Measurements from ENCODE around the gene ZBED1.
"Not testable (repeated sequence)": the region's sequence is repeated elsewhere in the genome, so short reads cannot be mapped to it uniquely, and the experiment has no call there.

ZBED1 gene

DNA sequence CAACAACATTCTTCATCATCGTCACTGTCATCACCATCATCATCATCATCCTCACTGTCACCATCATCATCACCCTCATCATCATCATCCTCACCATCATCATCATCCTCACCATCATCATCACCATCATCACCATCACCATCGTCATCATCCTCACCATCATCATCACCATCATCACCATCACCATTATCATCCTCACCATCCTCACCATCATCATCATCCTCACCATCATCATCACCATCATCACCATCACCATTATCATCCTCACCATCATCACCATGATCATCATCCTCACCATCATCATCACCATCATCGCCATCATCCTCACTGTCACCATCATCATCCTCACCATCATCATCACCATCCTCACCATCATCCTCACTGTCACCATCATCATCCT, 18.9 kb upstream of the ZBED1 start:
- not testable (repeated sequence) for DNase-seq (ENCODE audit: low read depth)

DNA sequence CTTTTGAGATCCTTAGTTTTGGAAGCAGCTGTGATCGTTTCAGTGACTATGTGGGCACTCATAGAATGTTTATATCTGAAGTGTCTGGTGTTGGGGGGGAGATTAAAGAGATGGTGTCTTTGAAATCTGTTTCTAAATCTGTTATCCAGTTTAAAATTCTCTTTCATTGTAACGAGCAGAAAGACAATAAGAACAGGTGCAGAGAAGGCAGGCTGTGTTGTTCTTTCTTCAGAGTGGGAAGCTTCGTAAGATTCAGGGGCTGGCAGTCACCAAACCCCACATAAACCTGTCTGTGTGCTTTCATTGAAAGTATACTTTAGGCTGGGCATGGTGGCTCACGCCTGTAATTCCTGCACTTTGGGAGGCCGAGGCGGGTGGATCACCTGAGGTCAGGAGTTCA, 16.3 kb upstream of the ZBED1 start:
- DNase-seq (ENCODE audit: low read depth): no peak

DNA sequence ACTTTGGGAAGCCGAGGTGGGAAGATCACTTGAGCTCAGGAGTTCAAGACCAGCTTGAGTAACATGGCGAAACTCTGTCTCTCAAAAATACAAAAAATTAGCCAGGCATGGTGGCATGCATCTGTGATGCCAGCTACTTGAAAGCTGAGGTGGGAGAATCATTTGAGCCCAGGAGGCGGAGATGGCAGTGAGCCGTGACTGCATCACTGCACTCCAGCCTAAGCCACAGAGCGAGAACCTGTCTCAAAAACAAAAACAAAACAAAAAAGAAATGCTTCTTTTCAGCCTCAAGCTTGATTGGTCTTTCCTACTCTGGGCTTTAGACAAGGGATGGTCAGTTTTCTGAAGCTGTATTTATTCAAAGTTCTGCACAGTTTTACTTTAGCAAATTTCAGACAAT, 15.8 kb upstream of the ZBED1 start:
- no peak for DNase-seq (ENCODE audit: low read depth)

DNA sequence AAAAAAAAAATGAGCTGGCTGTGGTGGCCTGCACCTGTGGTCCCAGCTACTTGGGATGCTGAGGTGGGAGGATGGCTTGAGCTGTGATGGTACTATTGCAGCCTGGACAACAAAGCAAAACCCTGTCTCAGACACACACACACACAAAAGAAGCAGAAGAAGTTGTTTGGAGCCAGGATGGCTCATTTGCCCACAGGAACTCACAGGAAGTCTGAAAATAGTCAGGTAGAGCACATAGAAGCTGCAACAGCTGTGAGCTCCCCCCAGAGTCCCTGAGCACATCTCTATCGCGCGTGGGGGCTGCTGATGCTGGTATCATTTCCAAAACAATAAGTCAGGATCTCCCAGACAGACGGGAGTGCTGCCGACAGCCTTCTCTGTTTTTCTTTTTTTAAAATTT, 13.4 kb upstream of the ZBED1 start:
- no peak for DNase-seq (ENCODE audit: low read depth)

DNA sequence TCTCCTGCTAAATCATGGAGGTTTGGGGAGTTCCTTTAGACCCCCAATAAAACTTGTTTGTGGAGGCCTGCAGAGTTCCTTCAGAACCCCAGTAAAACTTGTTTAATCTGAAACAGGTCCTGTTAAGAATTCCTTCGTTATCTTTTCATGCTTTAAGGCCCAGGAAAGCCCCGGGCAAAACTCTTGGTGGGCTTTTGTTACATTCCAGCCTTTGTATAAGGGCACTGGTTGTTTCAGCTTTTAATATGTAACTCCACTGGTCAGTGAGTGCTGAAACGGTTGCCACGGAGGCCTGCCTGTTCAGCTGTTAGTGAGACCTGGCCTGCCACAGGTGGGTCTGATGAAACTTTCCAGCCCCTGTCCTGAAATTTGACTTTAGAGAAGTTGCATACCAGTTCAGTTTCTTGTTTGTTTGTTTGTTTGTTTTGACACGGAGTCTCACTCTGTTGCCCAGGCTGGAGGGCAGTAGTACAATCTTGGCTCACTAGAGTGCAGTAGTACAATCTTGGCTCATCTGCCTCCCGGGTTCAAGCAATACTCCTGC, 12.4 kb upstream of the ZBED1 start:
- no peak for DNase-seq (ENCODE audit: low read depth)

DNA sequence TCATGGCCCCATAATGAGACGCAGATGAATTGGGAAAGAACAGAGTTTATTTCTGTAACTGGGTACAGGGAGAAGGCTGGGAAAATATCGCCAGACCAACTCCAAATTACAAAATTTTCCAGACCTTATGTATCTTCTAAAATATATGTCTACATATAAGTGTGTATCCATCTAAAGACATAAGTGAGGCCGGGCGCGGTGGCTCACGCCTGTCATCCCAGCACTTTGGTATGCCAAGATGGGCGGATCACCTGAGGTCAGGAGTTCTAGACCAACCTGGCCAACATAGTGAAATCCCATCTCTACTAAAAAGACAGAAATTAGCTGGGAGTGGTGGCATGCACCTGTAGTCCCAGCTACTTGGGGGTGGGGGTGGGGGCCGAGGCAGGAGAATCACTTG, 11.7 kb upstream of the ZBED1 start:
- DNase-seq (ENCODE audit: low read depth): no peak

DNA sequence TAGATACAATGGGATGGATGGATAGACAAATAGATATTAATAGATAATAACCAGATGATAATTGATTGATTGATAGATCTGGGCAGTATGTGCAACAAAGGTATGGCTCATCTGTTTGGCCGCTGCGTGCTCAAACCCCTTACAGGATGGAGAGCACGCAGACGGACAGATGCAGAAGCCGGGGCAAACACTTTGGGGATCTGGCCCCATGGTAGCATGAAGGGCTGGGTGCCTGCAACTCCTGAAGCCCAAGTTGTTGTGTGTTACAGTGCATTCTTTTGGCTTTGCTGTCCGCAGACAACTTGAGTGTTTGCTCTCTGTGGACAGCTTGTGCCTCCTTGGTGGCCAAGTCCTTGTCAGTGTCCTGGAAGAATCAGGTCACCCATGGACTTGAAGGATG, 10.6 kb upstream of the ZBED1 start:
- DNase-seq (ENCODE audit: low read depth): no peak

DNA sequence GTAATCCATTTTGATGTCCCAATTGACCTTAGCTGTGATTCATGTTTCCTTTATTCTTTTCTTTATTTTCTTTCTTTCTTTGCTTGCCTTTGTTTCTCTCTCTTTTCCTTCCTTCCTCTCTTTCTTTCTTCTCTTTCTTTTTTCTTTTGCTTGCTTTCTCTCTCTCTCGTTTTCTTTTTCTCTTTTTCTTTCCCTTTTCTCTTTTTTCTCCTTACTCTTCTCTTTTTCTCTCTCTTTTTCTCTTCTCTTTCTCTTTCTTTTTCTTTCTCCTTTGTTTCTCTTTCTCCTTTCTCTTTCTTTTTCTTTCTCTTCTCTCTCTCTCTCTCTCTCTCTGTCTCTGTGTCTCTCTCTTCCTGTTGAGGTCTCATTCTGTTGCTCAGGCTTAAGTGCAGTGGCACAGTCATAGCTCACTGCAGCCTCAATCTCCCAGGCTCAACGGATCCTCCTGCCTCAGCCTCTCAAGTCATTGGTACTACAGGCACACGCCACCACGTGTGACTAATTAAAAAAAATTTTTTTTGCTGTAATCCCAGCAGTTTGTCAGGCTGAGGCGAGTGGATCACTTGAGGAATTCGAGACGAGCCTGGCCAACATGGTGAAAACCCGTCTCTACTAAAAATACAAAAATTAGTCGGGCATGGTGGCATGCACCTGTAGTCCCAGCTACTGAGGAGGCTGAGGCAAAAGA, 8.0 kb upstream of the ZBED1 start:
- no peak for DNase-seq (ENCODE audit: low read depth)

DNA sequence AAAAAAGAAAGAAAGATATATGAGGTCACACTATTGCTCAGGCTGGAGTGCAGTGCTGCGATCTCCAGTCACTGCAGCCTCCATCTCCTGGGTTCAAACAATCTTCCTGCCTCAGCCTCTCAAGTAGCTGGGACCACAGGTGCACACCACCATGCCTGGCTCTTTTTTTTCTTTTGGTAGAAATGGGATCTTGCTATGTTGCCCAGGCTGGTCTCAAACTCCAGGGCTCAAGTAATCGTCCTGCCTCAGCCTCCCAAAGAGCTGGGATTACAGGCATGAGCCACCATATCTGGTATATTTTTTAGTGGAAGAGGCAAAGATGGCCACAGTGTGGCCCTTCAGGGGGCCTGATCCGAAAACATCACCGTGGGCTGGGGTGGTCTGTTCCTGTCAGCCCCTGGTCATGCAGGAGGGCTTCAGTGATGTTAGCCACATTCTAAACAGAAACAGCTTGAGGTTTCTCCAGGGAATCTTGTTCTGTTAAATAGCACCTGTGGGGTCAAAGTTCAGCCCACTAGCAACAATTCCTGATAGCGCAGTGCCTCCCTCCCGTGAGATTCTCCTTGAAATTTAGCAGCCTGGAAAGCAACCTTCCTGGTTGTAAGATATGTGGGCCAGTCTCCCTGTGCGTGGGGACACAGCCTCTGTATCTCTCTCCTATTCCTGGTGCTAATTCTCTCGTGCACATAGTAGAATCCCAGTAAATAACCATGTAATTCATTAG, 7.3 kb upstream of the ZBED1 start:
- no peak for DNase-seq (ENCODE audit: low read depth)

DNA sequence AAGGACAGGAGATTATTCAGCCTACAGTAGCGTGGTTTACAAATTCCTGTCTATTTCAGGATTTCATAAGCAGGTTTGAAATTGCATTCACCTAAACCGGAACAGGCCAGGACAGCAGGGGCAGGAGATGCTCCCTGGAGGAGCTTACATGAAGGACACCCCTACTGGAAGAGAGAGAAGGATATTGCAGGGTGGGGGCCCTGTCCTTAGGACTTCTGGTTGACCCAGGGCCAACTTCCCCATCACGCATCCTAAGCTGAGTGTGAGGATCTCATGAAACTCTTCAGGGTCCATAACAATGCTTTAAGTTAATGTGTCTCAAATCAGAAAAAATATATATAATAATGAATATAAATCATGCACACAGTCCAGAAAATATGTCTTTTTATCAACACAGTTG, 6.4 kb upstream of the ZBED1 start:
- DNase-seq (ENCODE audit: low read depth): no peak

DNA sequence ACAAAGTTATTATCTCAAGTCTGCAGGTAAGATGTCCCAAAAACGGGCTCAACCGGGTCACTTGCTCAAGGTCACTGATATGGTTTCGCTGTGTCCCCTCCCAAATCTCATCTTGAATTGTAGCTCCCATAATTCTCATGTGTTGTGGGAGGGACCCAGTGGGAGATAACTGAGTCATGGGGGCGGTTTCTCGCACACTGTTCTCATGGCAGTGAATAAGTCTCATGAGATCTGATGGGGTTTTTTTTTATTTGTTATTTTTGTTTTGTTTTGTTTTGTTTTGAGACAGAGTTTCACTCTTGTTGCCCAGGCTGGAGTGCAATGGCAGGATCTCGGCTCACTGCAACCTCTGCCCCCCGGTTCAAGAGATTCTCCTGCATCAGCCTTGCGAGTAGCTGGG, 4.6 kb upstream of the ZBED1 start:
- DNase-seq (ENCODE audit: low read depth): not testable (repeated sequence)

DNA sequence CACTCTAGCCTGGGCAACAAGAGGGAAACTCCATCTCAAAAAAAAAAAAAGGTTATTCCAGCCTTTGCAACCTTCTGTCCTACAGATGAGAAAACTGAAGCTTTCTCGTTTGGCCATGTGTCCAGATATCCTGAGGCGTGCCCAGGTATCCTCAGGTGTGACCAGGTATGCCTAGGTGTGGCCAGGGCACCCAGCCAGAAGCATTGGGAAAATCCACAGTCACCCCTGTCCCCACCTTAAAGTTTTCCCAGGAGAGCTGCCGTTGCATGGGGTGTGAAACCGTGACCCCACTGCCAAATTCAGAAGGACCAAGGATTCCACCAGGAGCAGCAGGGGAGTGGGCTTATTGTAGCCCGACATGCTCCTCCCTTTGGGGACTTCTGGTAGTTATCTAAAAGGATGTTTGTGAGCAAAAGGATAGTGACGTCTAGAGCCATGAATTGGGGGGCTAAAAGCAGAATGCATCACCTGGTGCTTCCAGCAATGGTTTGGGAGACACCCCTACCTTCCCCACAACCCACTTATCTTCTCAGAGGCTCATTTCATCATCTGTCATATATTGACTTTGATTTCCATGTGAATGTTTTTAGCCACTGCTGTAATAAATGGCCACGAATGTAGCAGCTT, 4.0 kb upstream of the ZBED1 start:
- DNase-seq (ENCODE audit: low read depth): no peak

DNA sequence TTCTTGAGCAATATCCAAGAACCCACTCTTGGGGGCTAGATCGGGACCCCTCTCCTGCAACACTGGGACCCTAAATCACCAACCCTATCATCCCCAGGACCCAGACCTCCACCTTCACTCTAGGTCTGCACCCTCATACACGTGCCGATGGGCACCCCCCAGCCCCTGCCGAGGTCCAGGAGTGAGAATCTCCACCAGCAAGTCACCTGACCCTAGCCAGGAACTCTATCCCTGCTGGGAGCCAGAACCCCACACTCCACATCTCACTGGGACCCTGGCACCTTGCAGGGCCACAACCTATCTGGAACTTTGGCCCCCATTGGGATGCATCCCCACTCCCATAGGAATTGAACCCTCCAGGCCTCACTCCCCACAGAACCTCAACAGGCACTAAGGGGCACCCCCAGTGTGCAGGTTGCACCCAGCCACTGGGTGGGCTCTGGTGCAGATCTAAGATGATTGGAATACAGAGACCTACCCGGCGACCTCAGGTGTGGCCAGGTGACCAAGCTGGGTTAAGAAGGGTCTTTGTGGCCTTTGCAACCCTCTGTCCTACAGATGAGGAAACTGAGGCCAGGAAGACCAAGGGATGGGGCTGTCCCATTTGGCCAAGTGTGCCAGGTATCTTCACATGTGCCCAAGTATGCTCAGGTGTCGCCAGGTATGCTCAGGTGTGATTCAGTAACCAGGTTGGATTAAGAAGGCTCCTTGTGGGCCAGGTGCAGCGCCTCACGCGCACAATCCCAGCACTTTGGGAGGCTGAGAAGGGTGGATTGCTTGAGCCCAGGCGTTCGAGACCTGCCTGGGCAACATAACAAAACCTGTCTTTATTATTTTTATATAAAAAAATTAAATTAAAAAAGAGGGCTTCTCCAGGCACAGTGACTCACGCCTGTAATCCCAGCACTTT, 3.1 kb upstream of the ZBED1 start:
- no peak for DNase-seq (ENCODE audit: low read depth)

DNA sequence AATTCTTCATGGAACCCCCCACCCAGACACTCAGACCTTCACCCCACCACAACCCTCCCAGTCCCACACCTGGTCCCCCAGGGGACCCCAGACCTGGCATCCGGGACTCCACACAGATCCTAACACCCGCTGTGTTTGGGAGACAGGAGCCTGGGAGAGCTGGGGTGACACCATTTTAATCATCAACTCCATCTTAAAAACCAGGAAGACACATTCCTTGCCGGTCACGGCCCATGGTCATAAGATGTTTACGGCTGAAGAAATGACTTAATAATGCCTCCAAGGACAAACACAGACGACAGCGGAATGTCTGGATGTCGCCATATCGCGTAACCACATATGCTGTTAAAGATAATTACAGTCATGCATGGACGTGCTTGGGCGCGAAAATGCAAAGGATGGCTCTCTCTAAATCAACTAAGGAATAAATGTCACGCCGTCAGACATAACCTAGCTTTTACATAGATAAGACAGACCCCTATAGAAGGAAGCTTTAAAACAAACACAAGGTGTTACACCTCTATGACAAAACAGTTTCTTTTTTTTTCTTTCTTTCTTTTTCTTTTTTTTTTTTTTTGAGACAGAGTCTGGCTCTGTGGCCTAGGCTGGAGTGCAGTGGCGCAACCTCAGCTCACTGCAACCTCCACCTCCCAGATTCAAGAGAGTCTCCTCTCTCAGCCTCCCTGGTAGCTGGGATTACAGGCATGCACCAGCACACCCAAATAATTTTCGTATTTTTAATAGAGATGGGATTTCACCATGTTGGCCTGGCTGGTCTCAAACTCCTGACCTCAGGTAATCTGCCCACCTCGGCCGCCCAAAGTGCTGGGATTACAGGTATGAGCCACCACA, 2.1 kb upstream of the ZBED1 start:
- DNase-seq (ENCODE audit: low read depth): no peak

DNA sequence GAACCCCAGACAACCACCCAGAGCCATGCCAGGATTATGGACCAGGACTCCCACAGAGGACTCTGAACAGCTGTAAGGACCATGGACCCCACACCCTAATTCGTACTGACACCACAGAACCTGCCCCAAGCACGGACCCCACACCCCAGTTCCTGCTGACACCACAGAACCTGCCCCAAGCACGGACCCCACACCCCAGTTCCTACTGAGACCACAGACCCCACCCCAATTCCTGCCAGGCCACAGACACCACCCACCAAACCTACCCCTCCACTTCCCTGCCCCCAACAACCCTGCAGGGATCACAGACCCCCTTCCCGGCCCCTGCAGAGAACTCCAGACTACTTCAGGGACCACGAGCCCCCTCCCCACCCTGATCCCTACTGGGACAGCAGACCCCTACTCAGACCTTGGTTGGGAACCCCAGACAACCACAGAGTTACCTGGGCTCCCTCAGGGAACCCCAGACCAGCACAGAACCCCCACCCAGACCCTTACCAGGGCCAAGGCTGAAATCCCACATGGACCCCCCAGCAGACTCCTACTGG, 1.4 kb upstream of the ZBED1 start:
- no peak for DNase-seq (ENCODE audit: low read depth)

DNA sequence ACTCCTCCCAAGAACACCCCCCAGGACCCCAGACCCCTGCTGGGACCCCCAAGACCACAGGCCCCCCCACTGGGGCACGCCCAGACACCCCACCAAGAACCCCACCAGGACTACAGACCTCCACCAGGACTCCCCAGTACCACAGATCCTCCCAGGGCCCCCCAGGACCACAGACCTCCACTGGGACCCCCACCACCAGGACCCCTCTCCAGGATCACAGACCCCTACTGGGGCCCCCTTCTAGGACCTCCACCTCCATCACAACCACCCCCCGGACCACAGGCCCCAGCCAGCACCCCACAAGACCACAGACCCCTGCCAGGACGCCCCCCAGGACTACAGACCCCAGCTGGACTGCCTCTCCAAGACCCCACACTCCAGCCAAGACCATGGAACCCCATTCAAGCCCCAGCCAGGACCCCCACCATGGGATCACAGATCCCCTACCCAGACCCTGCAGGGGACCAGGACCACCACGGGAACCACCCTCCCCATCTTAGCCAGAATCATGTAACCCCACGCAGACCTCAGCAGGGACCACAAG, 855 bp upstream of the ZBED1 start:
- DNase-seq (ENCODE audit: low read depth): no peak

DNA sequence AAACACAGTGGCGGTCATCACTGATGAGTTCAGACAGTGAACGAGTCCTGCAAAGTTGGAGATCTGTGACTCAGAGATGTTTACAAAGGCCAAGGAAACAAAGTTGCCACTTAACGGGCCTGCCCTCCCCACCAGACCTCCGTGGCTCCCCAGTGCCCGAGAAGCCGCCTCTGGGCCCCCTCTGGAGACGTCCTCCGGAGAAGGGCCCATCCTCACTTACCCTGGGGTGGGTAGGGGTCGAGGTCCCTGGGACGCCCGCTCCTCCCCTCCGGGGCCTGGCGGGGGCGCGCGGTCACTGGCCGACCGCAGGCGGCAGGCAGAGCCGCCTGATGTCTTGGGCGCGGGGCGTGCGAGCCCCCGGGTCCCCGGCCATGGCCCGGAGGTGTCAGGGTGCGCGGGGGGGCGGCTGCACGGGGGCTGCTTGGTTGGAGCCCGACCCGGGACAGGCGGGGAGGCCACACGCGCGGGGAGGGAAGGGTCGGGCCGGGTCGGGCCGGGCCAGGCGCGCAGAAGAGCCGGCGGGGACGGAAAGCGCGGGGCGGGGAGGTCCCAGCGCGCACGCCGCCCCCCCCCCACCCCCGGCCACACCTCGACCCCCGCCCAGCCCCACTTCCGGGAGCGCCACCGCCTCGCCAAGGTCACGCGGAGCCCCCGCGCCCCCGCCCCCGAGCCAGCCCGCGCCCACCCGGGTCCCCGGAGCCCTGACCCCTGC, 529 bp downstream of the ZBED1 start:
- peak; percentile 25 for DNase-seq (ENCODE audit: low read depth)

DNA sequence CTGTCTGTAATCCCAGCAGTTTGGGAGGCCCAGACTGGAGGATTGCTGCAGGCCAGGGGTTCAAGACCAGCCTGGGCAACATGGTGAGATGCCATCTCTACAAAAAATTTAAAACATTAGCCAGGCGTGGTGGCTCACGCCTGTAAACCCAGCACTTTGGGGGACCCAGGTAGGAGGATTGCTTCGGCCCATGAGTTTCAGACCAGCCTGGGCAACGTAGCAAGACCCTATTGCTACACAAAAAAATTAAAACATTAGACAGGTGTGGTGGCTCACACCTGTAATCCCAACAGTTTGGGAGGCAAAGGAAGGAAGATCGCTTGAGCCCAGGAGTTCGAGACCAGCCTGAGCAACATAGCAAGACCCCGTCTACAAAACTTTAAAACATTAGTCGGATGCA, 1.3 kb downstream of the ZBED1 start:
- no peak for DNase-seq (ENCODE audit: low read depth)

DNA sequence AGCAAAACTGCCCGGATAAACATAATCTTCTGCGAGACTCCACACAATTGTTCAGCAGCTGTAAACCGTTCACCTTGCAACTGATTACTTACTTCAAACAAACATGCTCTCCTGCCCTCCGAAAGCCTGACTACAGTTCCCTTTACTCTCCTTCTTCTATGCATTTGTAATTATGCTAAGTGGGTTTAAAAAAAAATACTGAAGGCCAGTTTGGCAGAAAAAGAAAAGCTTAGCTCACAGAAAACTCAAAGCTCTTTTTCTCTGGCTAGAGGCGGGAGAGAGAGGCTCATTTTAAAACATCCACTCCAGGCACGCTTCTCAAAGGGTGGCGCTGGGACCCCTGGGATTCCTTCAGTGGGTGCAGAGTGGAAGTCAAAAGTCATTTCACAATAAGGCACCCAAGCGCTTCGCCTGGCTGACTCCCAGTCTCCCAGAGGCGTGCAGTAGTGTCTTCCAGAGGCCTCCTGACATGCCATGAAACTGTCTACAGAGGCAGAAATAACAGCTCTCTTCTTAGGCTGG, 1.9 kb downstream of the ZBED1 start:
- DNase-seq (ENCODE audit: low read depth): no peak
